Common myeloid progenitor, CD34-positive (primary cell): ENCODE data around the gene SCTR.

Source experiments
- CTCF ChIA-PET: fragments of 350-600 bp; sonication (Branson Sonifier 250); formaldehyde crosslinking; loops from one replicate; lab custom pipeline; 2021; ENCODE audit warnings: antibody characterized with exemption; lab: Charles Lee
- POLR2A ChIA-PET: fragments of 350-600 bp; sonication (Branson Sonifier 250); formaldehyde crosslinking; loops from one replicate; lab custom pipeline; 2021; ENCODE audit warnings: antibody characterized with exemption; lab: Charles Lee
- DNase-seq, 3 donors: peaks; one replicate each; pipeline versions ENCODE4 v3.0.0 to v3.0.0-alpha.2; 2013
- H3K27ac ChIP-seq, 2 experiments: 1 replicate in 1 of 2; 2 replicates in 1 of 2; pipeline ENCODE4 v1.7.0; 2013; ENCODE audit warnings: inconsistent platforms in 2 of 2, low read length in 2 of 2, mild to moderate bottlenecking in 2 of 2, low read depth in 1 of 2, moderate library complexity in 1 of 2; ENCODE audit not compliant: severe bottlenecking in 2 of 2, insufficient read depth in 1 of 2, poor library complexity in 1 of 2
- H3K27me3 ChIP-seq, 5 experiments: replicated peaks in 2 of 5; 1 replicate in 3 of 5; 2 replicates in 2 of 5; pipeline versions ENCODE4 v1.6.1 to v1.7.0; 2013; ENCODE audit warnings: low read length in 4 of 5, mild to moderate bottlenecking in 2 of 5, moderate library complexity in 2 of 5, inconsistent platforms in 1 of 5; ENCODE audit not compliant: insufficient read depth in 5 of 5, control insufficient read depth in 4 of 5
- H3K36me3 ChIP-seq, 4 experiments: 1 replicate in 2 of 4; 2 replicates in 2 of 4; pipeline versions ENCODE4 v1.6.1 to v1.7.0; 2013; ENCODE audit warnings: low read length in 3 of 4, control low read depth in 1 of 4, mild to moderate bottlenecking in 1 of 4; ENCODE audit not compliant: control insufficient read depth in 4 of 4, insufficient read depth in 4 of 4
- H3K4me1 ChIP-seq, 4 experiments: 1 replicate in 3 of 4; 2 replicates in 1 of 4; pipeline versions ENCODE4 v1.6.1 to v1.7.1; 2013; ENCODE audit warnings: low read length in 3 of 4, mild to moderate bottlenecking in 3 of 4, control low read depth in 1 of 4, inconsistent platforms in 1 of 4, moderate library complexity in 1 of 4; ENCODE audit not compliant: control insufficient read depth in 4 of 4, insufficient read depth in 4 of 4; ENCODE audit errors: control extremely low read depth in 1 of 4
- H3K4me3 ChIP-seq, 7 experiments: 1 replicate in 4 of 7; 2 replicates in 3 of 7; pipeline versions ENCODE4 v1.5.1 to v1.7.0; 2013; ENCODE audit warnings: mild to moderate bottlenecking in 7 of 7, low read length in 6 of 7, moderate library complexity in 6 of 7, inconsistent platforms in 2 of 7, low read depth in 2 of 7, control low read depth in 1 of 7; ENCODE audit not compliant: insufficient read depth in 4 of 7, control insufficient read depth in 1 of 7; ENCODE audit errors: extremely low read depth in 1 of 7
- H3K9me3 ChIP-seq, 5 experiments: 1 replicate in 4 of 5; 2 replicates in 1 of 5; pipeline versions ENCODE4 v1.6.1 to v1.7.1; 2013; ENCODE audit warnings: low read length in 4 of 5, mild to moderate bottlenecking in 2 of 5, inconsistent platforms in 1 of 5, low read depth in 1 of 5, moderate library complexity in 1 of 5; ENCODE audit not compliant: control insufficient read depth in 4 of 5, insufficient read depth in 2 of 5; ENCODE audit errors: control extremely low read depth in 1 of 5
- WGBS: methylation state at CpG from one replicate; pipeline ENCODE4 v1.1.5; 2013; ENCODE audit not compliant: insufficient coverage; 5-methylcytosine and 5-hydroxymethylcytosine counted together

The SCTR gene

DNA sequence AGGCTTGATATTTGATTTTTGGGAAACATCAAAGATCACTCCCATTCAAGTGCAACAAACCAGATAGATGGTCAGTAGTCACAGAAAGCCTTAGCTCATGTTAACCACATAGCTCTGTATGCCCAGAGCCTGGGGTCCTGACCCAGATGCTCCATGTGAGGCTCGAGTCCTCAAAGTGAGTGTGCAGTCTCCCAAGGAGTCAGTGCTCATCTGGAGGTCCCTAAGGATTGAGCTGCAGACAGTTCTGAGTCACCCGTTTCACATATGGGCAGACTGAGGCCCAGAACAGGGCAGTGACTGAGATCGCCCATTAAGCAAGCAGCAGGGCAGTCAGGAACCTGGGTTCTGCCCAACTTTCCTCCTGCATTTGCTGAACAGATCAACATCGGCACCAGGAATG lies 83.4 kb downstream of the SCTR start:
- DNase-seq: no peak
- 100% methylated on average over 3 of the region's 4 CpGs for WGBS
- Histone ChIP-seq H3K4me1 (no peaks in the 10 kb centered on the region), H3K9me3 (no peaks in the 10 kb centered on the region), H3K4me3 (no peak overlapping the region), H3K36me3 (no peaks in the 10 kb centered on the region), H3K27ac (no peak overlapping the region), H3K27me3 (no peaks in the 10 kb centered on the region)
- ChIA-PET POLR2A (no interaction called here), CTCF (interaction anchor here (1.2 kb wide), 1 partner anchor 31 kb away, joined by 3 read pairs; no protein-coding TSS in a partner anchor)

DNA sequence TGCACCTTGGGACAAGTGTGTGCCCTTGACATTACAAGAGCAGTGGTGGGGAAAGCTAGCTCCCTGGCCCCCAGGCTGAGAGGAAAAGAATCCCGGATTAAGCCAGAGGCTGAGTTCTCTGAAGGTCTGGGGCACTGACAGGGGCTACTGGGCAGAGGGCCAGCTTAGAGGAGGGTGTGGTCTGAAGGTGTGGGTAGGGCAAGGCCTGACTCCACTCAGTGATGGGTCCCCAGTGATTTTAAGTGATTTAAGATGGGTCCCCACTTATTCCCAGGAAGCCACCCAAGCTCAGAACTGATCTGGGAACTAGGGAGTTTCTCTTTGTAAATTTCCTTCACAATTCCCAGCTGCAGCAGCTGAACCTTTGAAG lies 83.8 kb downstream of the SCTR start:
- DNase-seq: no peak
- no peaks in the 10 kb centered on the region for H3K9me3 ChIP-seq
- no peaks in the 10 kb centered on the region for H3K4me1 ChIP-seq
- POLR2A ChIA-PET: no interaction called here
- H3K36me3 ChIP-seq: no peaks in the 10 kb centered on the region
- H3K27ac ChIP-seq: no peak overlapping the region
- no peaks in the 10 kb centered on the region for H3K27me3 ChIP-seq
- WGBS: 89% methylated on average over 1 of the region's 1 CpG
- CTCF ChIA-PET: no interaction called here
- H3K4me3 ChIP-seq: no peak overlapping the region

DNA sequence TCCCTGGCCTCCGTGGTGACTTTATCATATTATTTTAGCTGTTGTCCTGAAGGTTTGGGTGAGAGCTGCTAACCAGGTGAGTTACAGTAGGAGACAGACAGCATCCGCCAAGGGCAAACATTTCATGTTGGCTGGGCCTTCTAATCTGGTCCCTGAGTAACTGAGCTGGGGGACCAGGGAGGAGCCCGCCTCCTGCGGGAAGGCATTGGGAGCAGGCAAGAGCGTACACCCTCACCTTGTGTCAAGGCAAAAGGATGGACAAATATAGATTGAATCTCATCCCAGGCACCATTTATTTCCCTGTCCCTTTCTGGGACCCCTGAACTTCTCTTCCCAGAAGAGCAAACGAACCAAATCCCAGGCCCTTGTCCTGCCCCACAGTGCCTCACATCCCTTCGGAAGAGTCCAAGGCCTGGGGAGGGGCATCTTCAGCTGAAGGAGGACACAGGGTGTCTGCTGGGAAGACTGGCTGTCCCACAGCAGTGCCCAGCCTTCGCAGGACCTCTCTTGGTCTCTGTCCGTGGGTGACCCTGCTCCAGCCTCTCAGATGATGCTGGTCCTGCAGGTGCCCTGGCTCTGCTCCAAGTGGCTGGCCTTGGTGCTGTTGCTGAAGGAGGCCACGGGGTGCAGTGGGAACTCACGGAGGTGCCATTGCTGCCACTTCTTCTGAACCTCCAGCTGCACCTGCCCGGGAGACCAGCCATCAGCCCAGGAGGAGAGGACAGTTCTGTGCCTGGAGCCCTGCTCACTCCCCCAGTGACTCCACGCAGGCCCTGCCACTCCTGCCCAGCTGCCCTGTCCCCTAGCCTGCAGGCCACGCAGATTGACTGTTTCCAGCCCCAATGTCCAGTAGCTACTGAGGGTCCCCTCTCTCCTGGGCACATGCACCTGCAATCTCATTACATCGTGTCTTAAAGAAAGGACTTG lies 84.4 kb downstream of the SCTR start:
- no peak overlapping the region for H3K4me3 ChIP-seq
- POLR2A ChIA-PET: no interaction called here
- CTCF ChIA-PET: interaction anchor here (1.5 kb wide), 1 partner anchor 22 kb away, joined by 3 read pairs; no protein-coding TSS in a partner anchor
- DNase-seq: no peak
- no peaks in the 10 kb centered on the region for H3K4me1 ChIP-seq
- H3K27me3 ChIP-seq: no peaks in the 10 kb centered on the region
- no peaks in the 10 kb centered on the region for H3K36me3 ChIP-seq
- WGBS: 90% methylated on average over 14 of the region's 15 CpGs
- H3K9me3 ChIP-seq: no peaks in the 10 kb centered on the region
- H3K27ac ChIP-seq: no peak overlapping the region

DNA sequence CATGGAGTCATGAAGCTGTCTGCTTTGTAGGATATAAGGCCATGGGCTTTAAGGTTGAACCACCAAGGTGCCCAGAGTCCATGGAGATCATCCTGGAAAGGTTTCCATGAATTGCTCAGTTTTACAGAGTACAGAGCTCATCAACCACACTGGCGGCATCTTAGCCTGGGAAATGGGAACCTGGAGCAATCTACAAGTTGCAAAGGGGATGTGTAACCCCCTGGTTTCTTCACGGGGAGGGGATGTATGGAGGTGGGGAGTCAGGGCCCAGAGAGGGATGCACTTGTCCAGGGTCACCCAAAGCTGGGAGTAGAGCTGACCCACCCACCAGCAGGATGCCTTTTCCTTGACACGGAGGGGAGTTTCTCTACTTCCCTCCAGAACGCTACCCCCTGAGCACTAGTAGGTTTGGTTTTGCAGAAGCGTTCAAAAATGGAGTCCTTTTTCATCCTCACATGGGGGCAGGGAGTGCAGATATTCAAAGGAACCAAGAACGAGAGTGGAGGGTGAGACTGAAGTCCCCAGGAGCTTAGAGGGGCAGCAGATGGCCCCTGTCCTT lies 85.5 kb downstream of the SCTR start:
- Histone ChIP-seq H3K27ac (no peak overlapping the region), H3K27me3 (peaks cover 0 to 3% (median 0%) of the 10 kb centered on the region in 5 experiments), H3K4me1 (no peaks in the 10 kb centered on the region), H3K36me3 (no peaks in the 10 kb centered on the region), H3K9me3 (no peaks in the 10 kb centered on the region), H3K4me3 (no peak overlapping the region)
- WGBS: 93% methylated on average over 4 of the region's 6 CpGs
- no peak for DNase-seq
- POLR2A ChIA-PET: no interaction called here
- CTCF ChIA-PET: interaction anchor here (1.5 to 1.9 kb wide), 2 partner anchors 23 to 37 kb away, joined by 3 to 5 read pairs; no protein-coding TSS in a partner anchor

DNA sequence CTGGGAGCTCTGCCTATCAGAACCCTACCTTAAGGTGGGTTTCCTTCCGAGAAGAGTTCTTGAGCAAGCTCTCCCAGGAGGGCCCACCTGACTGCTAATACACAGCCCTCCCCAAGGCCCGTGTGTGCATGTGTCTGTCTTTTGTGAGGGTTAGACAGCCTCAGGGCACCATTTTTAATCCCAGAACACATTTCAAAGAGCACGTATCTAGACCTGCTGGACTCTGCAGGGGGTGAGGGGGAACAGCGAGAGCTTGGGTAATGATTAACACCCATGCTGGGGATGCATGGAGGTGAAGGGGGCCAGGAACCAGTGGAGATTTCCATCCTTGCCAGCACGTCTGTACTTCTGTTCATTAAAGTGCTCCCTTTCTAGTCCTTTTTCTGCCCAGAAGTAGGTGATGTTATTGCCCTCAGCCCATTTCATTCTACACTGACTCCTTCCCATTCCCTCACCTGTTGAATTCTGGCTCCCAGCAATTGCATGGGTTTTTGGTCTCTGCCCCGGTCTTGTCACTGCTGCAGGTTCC lies 86.1 kb downstream of the SCTR start:
- WGBS: 100% methylated on average over 2 of the region's 6 CpGs
- Histone ChIP-seq H3K4me3 (no peak overlapping the region), H3K27ac (no peak overlapping the region), H3K4me1 (no peaks in the 10 kb centered on the region), H3K36me3 (no peaks in the 10 kb centered on the region), H3K9me3 (no peaks in the 10 kb centered on the region), H3K27me3 (peaks cover 0 to 5% (median 0%) of the 10 kb centered on the region in 5 experiments)
- POLR2A ChIA-PET: no interaction called here
- CTCF ChIA-PET: interaction anchor here (1.5 to 1.9 kb wide), 2 partner anchors 23 to 38 kb away, joined by 3 to 5 read pairs; no protein-coding TSS in a partner anchor
- DNase-seq: no peak

DNA sequence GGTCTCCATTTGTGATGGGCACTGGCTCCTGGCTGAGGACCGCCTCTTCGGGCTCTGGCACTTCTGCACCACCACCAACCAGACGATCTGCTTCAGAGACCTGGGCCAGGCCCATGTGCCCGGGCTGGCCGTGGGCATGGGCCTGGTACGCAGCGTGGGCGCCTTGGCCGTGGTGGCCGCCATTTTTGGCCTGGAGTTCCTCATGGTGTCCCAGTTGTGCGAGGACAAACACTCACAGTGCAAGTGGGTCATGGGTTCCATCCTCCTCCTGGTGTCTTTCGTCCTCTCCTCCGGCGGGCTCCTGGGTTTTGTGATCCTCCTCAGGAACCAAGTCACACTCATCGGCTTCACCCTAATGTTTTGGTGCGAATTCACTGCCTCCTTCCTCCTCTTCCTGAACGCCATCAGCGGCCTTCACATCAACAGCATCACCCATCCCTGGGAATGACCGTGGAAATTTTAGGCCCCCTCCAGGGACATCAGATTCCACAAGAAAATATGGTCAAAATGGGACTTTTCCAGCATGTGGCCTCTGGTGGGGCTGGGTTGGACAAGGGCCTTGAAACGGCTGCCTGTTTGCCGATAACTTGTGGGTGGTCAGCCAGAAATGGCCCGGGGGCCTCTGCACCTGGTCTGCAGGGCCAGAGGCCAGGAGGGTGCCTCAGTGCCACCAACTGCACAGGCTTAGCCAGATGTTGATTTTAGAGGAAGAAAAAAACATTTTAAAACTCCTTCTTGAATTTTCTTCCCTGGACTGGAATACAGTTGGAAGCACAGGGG lies 87.1 kb downstream of the SCTR start:
- Histone ChIP-seq H3K4me1 (peaks cover 0 to 8% (median 6%) of the 10 kb centered on the region in 4 experiments), H3K27me3 (peaks cover 0 to 15% (median 8%) of the 10 kb centered on the region in 5 experiments), H3K36me3 (no peaks in the 10 kb centered on the region), H3K27ac (no peak overlapping the region), H3K4me3 (no peak overlapping the region), H3K9me3 (no peaks in the 10 kb centered on the region)
- POLR2A ChIA-PET: interaction anchor here (0.6 kb wide), 1 partner anchor 13 kb away, joined by 3 read pairs; no protein-coding TSS in a partner anchor
- WGBS: 97% methylated on average over 21 of the region's 22 CpGs
- CTCF ChIA-PET: interaction anchor here (1.9 kb wide), 1 partner anchor 39 kb away, joined by 5 read pairs; no protein-coding TSS in a partner anchor
- no peak for DNase-seq
